Smooth muscle cell (in vitro differentiated cells): ENCODE data around the gene UGT1A8. TPM values are rescaled to one million over a fixed set of nuclear protein-coding genes. Genes with fewer than 3 reads are reported as not detected.
"Not testable (repeated sequence)": the region's sequence is repeated elsewhere in the genome, so short reads cannot be mapped to it uniquely, and the experiment has no call there.

Source experiments
- DNase-seq: peaks from one replicate; lab custom pipeline; 2025; ENCODE audit not compliant: unreplicated experiment; lab: John Stamatoyannopoulos, UW
- H2AFZ ChIP-seq: fragments of 200-600 bp; sonication (generic); 2 replicates; pipeline ENCODE4 v1.6.0; 2016; ENCODE audit warnings: antibody characterized with exemption, low read depth, mild to moderate bottlenecking
- H3F3A ChIP-seq: fragments of 200-600 bp; sonication (generic); 2 replicates; pipeline ENCODE4 v1.6.0; 2017; ENCODE audit warnings: antibody characterized with exemption, low read depth
- H3K27ac ChIP-seq: fragments of 200-600 bp; sonication (generic); 2 replicates; pipeline ENCODE4 v1.5.1; 2016; ENCODE audit warnings: low read depth, mild to moderate bottlenecking
- H3K27me3 ChIP-seq: fragments of 200-600 bp; sonication (generic); 2 replicates; pipeline ENCODE4 v1.6.1; 2016; ENCODE audit warnings: low read depth, mild to moderate bottlenecking
- H3K36me3 ChIP-seq: fragments of 200-600 bp; sonication (generic); 2 replicates; pipeline ENCODE4 v1.5.1; 2016; ENCODE audit warnings: low read depth
- H3K4me1 ChIP-seq: fragments of 200-600 bp; sonication (generic); 2 replicates; pipeline ENCODE4 v1.5.1; 2016; ENCODE audit warnings: low read depth
- H3K4me2 ChIP-seq: fragments of 200-600 bp; sonication (generic); 2 replicates; pipeline ENCODE4 v1.6.0; 2016; ENCODE audit warnings: mild to moderate bottlenecking
- H3K4me3 ChIP-seq: fragments of 200-600 bp; sonication (generic); 2 replicates; pipeline ENCODE4 v1.5.1; 2016; ENCODE audit warnings: mild to moderate bottlenecking
- H3K79me2 ChIP-seq: fragments of 200-600 bp; sonication (generic); 2 replicates; pipeline ENCODE4 v1.6.0; 2016; ENCODE audit warnings: low read depth, mild to moderate bottlenecking
- H3K9ac ChIP-seq: fragments of 200-600 bp; sonication (generic); 2 replicates; pipeline ENCODE4 v1.6.0; 2016; ENCODE audit warnings: low read depth
- H3K9me3 ChIP-seq: fragments of 200-600 bp; sonication (generic); replicated peaks from 2 replicates; pipeline ENCODE4 v1.5.1; 2016; ENCODE audit warnings: low read depth
- H4K20me1 ChIP-seq: fragments of 200-600 bp; sonication (generic); 2 replicates; pipeline ENCODE4 v1.6.0; 2016; ENCODE audit warnings: low read depth
- WGBS: methylation state at CpG from one replicate; pipeline ENCODE4 v1.1.7; 2016; ENCODE audit warnings: low lambda C conversion rate; 5-methylcytosine and 5-hydroxymethylcytosine counted together
- polyA plus RNA-seq: library from polyadenylated mRNA; unstranded; fragments of >200 nt; fragmentation: Nextera tagmentation; extraction: Ambion mirVana; gene quantifications from 2 replicates; pipeline ENCODE4 v1.2.1, GENCODE V29; 2016
- total RNA-seq: library from RNA; depleted of rRNA; stranded (reverse); fragments of >200 nt; gene quantifications from 2 replicates; pipeline ENCODE4 v1.2.3, GENCODE V29; 2014
- TF ChIP-seq, protein P1 (sequence below): fragments of 200-600 bp; sonication (generic); IDR thresholded peaks from 2 replicates; pipeline ENCODE4 v1.5.1; 2017; ENCODE audit warnings: borderline replicate concordance, mild to moderate bottlenecking, antibody characterized with exemption; ENCODE audit not compliant: insufficient read depth, poor library complexity, severe bottlenecking

UGT1A8 gene
- total and polyA plus RNA-seq, 2 experiments from 2014 or later, result not detected

DNA sequence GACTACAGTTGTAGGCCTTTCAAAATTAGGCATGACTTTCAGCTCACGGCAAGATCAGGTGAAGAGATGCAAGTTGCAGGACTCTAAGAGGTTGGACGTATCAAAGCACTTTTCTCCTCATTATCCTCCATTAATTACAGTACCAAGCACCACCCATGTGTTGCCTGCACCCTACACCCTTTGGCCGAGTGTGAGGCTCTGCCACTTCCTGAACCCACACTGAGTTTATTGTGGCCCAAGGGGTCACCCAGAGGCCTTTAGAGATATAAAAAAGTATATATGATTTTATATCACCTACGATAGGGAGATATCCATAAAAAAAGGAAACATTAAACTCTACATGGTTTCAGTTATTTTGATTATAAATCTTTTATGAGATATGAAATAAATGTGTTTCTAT, 2.8 kb downstream of the UGT1A8 start:
- H3F3A ChIP-seq, result no peaks in the 10 kb centered on the region
- H3K36me3 ChIP-seq, result no peaks in the 10 kb centered on the region
- H3K79me2 ChIP-seq, result no peaks in the 10 kb centered on the region
- no peak overlapping the region for H3K27ac ChIP-seq
- no peaks in the 10 kb centered on the region for H3K27me3 ChIP-seq
- 84% methylated on average over 4 of the region's 4 CpGs for WGBS
- DNase-seq, result no peak
- H2AFZ ChIP-seq, result no peak overlapping the region
- H3K9ac ChIP-seq, result no peak overlapping the region
- H3K4me1 ChIP-seq, result no peaks in the 10 kb centered on the region
- H4K20me1 ChIP-seq, result no peaks in the 10 kb centered on the region
- no peaks in the 10 kb centered on the region for H3K9me3 ChIP-seq
- no peak overlapping the region for H3K4me3 ChIP-seq
- TF ChIP-seq, protein P1, sequence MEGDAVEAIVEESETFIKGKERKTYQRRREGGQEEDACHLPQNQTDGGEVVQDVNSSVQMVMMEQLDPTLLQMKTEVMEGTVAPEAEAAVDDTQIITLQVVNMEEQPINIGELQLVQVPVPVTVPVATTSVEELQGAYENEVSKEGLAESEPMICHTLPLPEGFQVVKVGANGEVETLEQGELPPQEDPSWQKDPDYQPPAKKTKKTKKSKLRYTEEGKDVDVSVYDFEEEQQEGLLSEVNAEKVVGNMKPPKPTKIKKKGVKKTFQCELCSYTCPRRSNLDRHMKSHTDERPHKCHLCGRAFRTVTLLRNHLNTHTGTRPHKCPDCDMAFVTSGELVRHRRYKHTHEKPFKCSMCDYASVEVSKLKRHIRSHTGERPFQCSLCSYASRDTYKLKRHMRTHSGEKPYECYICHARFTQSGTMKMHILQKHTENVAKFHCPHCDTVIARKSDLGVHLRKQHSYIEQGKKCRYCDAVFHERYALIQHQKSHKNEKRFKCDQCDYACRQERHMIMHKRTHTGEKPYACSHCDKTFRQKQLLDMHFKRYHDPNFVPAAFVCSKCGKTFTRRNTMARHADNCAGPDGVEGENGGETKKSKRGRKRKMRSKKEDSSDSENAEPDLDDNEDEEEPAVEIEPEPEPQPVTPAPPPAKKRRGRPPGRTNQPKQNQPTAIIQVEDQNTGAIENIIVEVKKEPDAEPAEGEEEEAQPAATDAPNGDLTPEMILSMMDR, result no peak
- H3K4me2 ChIP-seq, result no peak overlapping the region

DNA sequence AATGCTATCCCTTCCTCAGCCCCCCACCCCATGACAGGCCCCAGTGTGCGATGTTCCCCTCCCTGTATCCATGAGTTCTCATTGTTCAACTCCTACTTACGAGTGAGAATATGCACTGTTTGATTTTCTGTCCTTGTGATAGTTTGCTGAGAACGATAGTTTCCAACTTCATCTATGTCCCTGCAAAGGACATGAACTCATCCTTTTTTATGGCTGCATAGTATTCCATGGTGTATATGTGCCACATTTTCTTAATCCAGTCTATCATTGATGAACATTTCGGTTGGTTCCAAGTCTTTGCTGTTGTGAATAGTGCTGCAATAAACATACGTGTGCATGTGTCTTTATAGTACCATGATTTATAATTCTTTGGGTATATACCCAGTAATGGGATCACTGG, 4.4 kb downstream of the UGT1A8 start:
- WGBS, result 88% methylated on average over 5 of the region's 5 CpGs

DNA sequence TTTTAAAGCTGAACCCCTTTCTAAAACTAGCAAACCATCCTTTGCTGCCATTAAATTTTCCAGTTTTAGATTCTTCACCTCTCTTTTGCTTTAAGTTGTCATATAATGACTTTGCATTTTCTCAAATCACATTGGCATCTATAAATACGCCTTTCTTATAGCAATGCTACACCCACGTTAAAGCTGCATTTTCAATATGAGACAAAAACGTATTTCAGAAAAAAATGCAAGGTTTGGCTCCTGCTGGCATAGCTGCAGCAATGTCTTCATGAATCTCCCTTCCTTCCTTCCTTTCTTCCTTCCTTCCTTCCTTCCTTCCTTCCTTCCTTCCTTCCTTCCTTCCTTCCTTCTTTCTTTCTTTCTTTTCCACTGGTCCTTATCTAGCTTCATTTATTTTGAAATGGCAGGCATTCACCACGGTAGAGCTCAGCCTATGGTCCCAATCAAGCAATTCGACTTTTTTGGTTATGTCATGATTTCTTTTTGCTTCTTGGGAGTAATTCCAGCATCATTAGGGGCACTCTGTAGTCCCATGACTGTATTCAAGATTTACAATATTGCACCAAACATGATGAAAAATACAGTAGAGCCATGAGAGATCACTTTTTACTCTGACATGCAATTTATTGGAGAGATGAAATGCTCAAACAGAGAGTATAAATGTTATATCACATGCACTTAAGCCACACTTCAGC, 10.0 kb downstream of the UGT1A8 start:
- H3K9me3 ChIP-seq, result no peaks in the 10 kb centered on the region
- H3F3A ChIP-seq, result no peaks in the 10 kb centered on the region
- no peak overlapping the region for H3K27ac ChIP-seq
- H3K36me3 ChIP-seq, result no peaks in the 10 kb centered on the region
- H3K27me3 ChIP-seq, result no peaks in the 10 kb centered on the region
- 60% methylated on average over 5 of the region's 5 CpGs for WGBS
- no peaks in the 10 kb centered on the region for H3K4me1 ChIP-seq
- no peak overlapping the region for H3K4me2 ChIP-seq
- DNase-seq, result no peak
- no peaks in the 10 kb centered on the region for H4K20me1 ChIP-seq
- H2AFZ ChIP-seq, result no peak overlapping the region
- no peak overlapping the region for H3K9ac ChIP-seq
- TF ChIP-seq, protein P1, result no peak
- H3K79me2 ChIP-seq, result no peaks in the 10 kb centered on the region
- H3K4me3 ChIP-seq, result no peak overlapping the region

More for the DNA sequence above, 4.4 kb downstream of the UGT1A8 start:
- DNase-seq, H3F3A ChIP-seq, H3K9ac ChIP-seq, H3K36me3 ChIP-seq, H4K20me1 ChIP-seq, H3K4me3 ChIP-seq, H3K9me3 ChIP-seq, H3K27ac ChIP-seq, H3K79me2 ChIP-seq, H3K4me2 ChIP-seq, H3K4me1 ChIP-seq, H3K27me3 ChIP-seq, H2AFZ ChIP-seq: not testable (repeated sequence)

DNA sequence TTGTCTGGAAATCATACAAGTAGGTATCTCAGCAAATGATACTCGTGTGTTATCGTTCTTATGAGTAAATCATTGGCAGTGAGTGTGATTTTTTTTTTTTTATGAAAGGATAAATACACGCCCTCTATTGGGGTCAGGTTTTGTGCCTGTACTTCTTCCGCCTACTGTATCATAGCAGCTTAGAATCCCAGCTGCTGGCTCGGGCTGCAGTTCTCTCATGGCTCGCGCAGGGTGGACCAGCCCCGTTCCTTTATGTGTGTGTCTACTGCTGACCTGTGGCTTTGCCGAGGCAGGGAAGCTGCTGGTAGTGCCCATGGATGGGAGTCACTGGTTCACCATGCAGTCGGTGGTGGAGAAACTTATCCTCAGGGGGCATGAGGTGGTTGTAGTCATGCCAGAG, 18.9 kb downstream of the UGT1A8 start, which contains the start of gene UGT1A10:
Gene UGT1A10, plus strand, starts transcription at position 143 of the 400 bp plus-strand sequence. Its CDS starts 75 bp downstream, at position 218.
- H3K27me3 ChIP-seq, H2AFZ ChIP-seq, H3K4me1 ChIP-seq, H3K79me2 ChIP-seq, H3F3A ChIP-seq, H3K27ac ChIP-seq, H3K4me3 ChIP-seq, H3K9ac ChIP-seq, DNase-seq, H3K4me2 ChIP-seq, H3K36me3 ChIP-seq, H3K9me3 ChIP-seq, H4K20me1 ChIP-seq: not testable (repeated sequence)
- 93% methylated on average over 10 of the region's 10 CpGs for WGBS
